ENCODE data around the gene RBM45.
"Not testable (repeated sequence)": the region's sequence is repeated elsewhere in the genome, so short reads cannot be mapped to it uniquely, and the experiment has no call there.

The RBM45 gene

DNA sequence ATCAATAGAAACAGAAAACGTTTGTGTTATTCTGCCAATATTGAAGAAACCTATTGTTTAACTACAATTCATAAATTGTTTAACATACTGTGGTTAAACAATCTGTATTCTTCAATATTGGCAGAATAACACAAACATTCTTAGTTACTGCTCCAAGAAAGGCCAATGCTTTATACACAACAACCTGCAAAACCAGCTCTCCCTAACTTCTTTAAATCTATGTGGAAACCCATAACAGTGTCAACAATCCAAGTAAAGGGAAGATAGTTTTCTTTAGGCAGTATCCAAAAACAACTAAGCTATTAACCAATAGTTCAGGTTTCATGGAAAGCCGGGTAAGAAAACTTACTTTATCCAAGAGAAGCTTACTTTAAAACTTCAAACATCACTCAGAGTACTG is 6.2 kb upstream of the RBM45 start:
- DNase-seq (ENCODE audit: low read depth in 2 of 2, low spot score in 1 of 2) = no peak

DNA sequence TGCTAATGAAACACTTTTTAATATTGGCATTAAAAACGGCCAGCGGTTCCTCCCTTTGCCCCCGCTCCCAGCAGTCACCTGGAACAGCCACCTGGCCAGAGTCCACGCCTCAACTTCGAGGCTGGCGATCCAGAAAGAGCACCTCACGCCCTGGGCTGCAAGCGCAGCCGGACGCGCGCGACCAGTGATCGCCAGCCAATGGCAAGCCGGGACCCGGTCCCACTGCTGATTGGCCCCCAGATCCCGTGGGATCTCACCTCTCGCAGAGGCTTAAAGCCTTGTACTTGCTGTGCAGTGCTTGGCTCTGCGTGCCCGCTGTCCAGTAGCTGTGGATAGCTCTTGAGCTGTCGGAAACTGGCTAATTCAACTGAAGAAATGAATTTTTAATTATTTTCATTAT is 4.1 kb upstream of the RBM45 start:
- DNase-seq (ENCODE audit: low read depth in 2 of 2, low spot score in 1 of 2) = no peak

DNA sequence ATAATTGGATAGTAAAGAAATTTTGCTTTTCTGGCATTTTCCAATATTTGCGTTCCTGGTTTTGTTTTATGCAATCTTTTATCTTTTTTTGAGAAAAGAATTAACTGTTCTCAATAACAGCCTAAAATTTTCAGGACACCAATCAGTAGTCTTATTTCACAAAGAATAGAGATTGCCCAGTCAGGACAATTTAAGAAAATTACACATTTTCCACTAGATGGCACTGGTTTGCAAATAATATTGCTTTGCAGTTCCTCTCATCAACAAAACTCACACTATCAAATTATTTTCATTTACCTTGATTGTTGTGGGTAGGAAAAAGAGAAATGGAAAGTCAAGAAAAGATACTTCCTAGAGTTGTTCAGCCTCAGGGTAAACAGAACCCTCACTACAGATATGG is 2.4 kb upstream of the RBM45 start:
- DNase-seq (ENCODE audit: low read depth in 2 of 2, low spot score in 1 of 2) = no peak

DNA sequence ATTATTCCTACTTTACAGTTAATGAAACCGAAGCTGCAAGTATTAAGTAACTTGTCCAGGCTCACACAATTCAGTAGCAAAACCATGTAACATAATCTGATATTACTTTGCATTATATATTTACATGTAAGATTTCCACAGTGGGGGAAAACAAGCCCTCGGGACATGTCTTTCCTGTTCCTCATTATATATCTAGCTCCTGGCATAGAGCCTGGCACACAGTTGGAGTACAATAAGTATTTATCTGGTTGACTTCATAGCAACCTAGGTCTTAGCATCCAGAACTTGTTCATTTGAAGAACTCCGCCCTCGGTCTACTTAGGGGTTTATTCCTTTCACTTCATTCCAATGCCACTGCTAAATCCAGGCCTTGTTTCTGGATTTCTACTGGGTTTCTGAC is 1.6 kb upstream of the RBM45 start:
- no peak for DNase-seq (ENCODE audit: low read depth in 2 of 2, low spot score in 1 of 2)

DNA sequence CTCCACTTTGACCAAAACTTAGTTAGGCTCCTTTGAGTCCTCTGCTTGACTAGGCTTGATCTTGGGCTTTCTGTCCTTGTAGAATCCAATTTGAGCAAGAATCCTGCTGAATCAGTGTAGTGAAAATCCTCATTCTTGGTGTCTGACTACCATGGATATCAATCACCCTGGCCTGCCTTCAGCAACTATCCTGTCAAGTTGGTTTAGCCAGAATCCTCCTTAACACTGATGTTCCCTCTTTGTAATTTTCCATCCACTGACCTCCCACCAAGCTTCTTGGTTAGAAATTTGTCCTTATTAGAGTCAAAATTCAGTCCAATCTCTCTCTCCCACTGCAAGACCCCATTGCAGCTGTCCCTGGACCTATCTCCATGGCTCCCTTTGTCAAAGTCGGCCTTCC is 494 bp upstream of the RBM45 start:
- DNase-seq (ENCODE audit: low read depth in 2 of 2, low spot score in 1 of 2) = no peak

DNA sequence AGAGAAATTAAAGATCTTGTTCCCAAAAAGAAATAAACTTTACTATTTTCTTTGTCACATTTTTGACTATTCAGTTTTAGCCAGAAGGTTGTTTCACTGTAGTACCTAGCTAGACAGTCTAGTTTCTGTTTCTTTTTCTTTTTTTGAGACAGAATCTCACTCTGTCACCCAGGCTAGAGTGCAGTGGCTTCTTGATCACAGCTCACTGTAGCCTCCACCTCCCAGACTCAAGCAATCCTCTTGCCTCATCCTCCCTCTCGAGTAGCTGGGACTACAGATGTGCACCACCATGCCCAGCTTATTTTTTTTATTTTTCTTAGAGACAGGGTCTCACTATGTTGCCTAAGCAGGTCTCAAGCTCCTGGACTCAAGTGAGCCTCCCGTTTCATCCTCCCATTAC is 2.2 kb downstream of the RBM45 start:
- DNase-seq (ENCODE audit: low read depth in 2 of 2, low spot score in 1 of 2) = no peak

DNA sequence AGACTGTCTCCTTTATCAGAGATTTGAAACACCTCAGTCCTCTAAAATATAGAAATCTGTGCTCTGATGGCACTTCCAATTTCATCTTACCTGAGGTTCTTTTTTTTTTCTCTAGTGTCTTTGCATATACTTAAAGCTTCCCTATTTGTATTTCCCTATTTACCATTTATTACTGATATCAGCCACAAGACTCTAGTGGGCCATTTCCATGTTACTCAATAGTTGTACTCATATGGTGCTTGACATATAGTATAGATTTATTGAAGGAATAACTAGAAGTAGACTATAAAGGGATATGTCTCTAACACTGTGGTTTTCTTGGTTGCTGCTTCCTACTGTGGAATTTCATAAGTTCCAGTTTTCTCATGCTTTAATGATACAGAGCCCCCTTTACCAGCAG is 3.0 kb downstream of the RBM45 start:
- DNase-seq (ENCODE audit: low read depth in 2 of 2, low spot score in 1 of 2) = no peak

DNA sequence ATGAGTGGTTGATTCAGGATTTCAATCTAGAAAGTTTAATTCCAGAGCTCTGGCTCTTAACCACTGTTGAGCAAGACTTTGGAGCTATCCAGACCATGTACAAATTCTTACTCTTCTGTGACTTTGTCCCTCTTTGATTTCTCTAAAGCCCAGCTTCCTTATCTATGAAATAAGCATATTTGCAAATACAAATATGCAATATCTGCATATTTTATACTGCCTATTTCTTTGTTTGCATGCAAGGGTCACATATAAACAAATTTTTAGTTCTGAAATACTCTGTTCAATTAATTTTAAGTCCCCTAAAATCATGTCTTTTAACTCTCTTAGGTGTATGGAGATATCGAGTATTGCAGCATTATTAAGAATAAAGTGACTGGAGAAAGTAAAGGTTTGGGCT is 5.5 kb downstream of the RBM45 start:
- DNase-seq (ENCODE audit: low read depth in 2 of 2, low spot score in 1 of 2) = no peak

DNA sequence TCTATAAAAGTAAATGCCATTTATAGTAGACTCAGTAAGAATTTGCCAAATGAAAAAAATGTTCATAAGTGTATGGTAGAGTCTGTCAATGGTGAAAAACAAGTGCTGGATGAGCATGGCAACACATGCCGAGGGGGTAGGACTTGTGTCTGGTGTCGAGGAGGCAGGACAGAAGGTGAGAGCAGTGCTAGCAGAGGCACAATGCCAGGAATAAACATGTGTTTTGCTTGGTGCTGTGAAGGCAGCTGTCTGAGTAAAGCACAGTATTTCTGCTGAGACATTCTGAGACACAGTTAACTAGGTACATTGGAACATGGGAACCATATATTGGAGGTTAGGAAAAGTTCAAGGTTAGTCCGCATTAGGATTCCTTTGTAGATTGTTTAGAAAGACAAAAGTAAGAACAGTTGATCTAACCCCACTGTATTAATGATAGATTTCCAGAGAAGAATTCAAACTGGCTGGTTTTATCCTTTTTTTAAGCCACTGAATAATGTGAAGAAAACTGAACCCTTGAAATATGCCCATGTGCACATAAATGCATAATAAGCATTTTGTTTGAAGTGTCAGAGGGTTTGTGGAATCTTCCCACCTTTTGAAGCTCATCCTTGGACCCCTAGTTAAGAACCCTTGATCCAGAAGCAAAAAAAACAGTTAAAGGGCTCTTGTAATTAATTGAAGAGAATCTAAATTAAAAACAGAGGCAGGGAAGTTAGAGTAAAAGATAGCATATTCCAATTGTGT is 7.1 kb downstream of the RBM45 start:
- no peak for DNase-seq (ENCODE audit: low read depth in 2 of 2, low spot score in 1 of 2)

DNA sequence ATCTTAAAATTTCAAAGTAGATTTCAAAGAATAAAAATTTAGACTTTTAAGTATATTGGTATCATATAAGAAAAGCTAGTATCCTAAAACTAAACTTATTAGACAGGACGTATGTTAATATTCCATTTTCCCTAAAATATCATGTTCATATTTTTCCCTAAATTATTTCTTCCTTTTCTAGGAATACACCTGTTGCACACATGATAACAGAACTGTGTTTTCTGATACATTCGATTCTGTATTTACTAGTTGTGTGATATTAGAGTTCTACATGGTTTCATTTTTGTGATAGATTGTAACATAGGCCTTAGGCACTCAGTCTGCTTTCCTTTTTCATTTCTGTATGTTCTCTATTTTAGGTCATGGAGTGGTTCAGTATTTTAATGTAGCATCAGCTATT is 10.9 kb downstream of the RBM45 start:
- DNase-seq (ENCODE audit: low read depth in 2 of 2, low spot score in 1 of 2) = no peak

DNA sequence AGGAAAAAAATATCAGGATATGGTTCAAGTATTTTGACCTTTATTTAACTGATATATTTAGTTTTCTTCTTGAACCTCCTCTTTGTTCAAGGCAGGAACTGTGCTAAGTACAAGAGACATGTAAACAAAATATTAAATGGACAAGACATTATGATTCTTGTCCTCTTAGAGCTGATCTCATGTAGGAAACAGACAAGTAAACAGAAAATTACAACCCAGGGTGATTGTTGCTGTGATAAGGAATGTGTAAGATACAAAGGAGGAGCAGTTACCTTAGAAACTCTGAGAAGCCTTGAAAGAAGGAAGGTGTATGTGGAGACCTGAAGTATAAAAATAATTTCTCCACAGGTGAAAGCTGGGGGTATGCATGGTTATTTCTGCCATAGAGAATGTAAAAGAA is 12.9 kb downstream of the RBM45 start:
- DNase-seq (ENCODE audit: low read depth in 2 of 2, low spot score in 1 of 2) = no peak

DNA sequence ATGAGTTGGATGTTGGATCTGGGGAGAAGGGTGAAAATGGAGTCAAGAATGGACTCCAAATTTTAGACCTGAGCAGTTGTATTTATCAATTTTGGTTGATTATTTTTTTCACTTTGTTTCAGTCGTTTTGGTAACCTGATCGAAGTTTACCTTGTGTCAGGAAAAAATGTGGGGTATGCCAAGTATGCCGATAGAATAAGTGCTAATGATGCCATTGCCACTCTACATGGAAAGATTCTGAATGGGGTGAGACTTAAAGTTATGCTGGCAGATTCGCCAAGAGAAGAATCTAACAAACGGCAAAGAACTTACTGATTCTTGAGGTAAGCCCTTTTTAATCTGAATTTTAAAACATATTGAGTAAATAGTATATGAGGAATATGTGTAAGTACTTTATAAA is 13.6 kb downstream of the RBM45 start:
- no peak for DNase-seq (ENCODE audit: low read depth in 2 of 2, low spot score in 1 of 2)

DNA sequence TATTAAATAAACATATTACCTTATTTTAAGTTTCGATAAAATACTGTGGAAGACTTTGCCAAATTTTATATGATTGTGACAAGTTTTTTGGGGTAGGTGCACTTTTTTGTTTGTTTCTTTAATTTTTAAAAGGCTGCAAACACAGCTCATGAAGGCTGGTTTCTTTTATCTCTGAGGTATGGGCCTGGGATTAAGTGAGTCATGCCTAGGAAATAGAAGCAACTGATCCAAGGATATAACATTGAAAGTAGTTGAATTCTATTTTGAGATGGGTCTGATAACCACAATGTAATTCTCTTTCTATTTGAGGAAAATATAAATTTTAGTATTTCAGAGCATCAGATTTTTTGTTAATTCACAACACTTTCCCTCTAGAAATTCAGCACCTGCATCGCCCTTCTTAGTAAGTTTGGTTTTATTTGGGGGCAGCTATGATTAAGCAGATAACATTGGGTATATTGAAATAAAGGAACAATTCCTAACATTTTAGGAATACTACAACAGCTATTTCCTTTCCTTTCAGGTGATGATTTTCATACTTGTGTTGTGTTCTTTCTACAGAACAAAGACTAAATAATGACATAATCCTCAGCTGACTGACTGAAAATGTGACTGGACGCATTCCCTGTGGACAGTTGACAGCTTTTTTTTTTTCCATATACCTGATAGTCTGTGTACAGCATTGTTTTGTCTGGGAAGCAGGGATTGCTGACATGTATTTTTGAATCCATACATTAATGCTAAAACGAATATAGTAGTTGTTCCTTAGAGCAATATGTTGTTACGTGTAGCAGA is 16.8 kb downstream of the RBM45 start:
- DNase-seq (ENCODE audit: low read depth in 2 of 2, low spot score in 1 of 2) = no peak

DNA sequence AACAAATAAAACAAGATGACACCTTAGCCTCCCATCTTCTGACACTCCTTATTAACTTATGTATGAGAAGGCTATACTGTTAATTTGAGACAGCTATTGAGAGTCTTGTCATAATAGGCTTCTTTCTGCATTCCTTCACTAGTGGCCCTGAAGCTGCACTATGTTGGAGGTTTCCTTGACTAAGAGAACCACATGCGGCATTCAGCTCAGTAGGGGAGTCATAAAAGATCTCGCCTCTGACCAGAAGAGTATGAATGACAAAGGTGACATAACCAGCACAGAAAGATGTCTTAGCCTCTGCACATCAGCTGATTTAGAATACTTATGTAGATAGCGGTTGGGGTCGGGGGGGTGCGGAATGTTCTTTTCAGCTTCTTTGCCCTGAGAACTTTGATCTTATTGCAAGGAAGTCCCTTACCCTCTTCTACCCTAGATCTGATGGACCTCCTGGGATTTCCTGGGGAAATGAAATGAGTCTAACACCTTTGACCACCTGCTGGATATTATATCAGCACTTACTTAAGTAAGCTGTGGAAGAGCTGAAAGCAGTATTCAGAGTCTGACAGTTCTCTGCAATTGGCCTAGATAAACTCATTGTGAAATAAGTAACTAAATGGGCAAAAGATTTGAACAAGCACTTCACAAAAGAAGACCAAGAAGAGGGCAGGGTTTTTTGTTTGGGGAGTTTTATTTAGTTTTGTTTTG is 24.2 kb downstream of the RBM45 start:
- no peak for DNase-seq (ENCODE audit: low read depth in 2 of 2, low spot score in 1 of 2)

DNA sequence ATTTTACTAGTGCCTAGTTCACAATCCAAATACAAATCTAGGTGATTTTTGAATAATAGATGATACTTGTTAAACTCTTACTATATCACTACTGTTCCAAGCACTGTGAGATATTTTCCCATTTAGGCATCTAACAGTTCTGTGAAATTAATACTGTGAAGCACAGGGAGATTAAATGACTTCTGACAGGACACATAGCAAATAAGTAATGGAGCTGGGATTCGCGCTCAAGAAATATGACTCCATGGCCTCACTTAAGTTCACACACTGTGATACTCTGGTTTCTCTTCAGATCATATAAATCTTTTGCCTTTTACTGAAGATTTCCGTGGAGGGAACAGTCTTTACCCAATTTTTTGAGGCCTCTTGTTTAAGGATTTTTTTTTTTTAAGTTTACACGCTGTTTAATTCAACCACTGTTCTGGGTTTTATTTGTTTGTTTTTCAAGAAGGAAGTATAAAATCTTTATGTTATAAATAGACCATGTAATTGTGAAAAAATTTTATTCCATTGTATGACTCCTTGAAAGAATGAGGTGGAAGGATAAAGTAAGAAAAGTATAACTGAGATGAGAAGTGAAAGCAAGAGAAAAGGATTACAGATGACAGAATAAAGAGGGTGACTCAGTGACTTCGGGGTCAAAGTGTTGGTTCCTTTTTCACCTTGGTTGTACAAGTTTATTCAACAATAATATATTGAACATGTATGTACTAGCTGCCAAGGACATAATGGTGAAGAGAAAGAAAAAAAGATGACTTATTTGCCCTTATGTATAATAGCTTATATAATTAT is 30.2 kb downstream of the RBM45 start:
- no peak for DNase-seq (ENCODE audit: low read depth in 2 of 2, low spot score in 1 of 2)

DNA sequence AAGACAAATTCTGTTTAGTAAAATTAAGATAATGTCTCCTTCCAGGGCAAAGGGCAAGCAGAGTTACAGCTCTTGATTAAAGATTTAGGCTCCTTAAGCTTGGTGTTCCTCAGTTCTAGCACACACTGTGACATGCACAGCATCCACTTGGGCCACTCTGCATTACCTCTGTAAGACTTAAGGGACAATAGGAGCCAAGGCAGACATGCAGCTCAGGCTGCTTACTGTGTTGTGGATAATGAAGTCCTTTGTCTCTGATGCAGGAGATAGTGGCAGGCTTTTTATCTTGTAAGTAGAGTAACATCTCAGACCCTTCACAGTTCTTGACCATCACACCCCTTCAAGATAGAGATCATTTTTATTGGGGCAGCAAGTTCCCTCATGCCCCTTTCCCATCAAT is 31.2 kb downstream of the RBM45 start:
- DNase-seq (ENCODE audit: low read depth in 2 of 2, low spot score in 1 of 2) = no peak

DNA sequence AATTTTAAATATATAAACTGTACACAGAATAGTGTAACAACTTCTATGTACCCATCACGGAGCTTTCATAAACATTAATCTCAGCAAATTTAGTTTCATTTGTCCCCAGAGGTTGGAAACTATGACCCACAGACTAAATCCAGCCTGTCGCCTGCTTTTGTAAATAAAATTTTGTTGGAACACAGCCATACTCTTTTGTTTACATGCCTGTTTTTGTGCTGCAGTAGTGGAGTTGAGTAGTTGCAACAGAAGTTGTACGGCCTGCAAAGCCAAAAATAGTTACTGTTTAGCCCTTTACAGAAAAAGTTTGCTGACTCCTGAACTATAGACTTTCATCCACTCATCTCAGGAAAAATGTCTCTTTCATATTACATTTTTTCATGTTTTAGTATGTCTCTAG is 39.8 kb downstream of the RBM45 start:
- no peak for DNase-seq (ENCODE audit: low read depth in 2 of 2, low spot score in 1 of 2)

DNA sequence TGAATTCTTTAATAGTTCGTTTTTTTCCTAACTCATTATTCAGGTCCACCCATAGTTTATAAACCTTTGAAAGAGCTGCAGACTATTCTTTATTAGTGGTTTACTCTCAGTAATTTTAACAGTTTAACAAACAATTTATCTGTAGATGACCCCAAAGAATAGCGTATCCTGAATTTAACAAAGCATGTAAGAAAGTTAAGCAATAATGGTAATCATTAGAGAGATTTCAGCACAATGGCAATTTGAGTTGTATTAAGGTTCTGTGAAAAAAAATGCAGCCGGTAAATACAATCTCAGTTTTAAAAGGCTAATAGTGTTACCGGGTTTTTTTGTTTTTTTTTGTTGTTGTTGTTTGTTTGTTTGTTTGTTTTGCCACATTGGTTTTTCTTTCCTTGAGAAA is 40.3 kb downstream of the RBM45 start:
- DNase-seq (ENCODE audit: low read depth in 2 of 2, low spot score in 1 of 2) = no peak

DNA sequence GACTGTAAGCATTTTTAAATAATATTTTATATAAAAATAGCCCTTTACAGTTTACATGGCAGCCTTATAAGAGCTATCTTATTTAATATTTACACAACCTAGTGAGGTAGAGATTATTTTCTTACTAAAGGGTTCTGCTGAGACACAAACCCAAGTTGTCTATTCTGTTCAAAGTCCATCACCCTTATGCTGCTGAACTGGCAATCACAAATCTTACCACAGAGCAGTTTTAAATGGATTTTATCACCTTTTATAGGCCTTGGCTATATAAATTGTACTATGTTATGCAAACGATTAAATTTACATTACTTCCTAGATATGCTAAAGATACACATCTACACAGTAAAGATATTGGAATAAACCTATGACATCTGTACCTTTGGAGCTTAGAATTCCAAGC is 40.7 kb downstream of the RBM45 start:
- DNase-seq (ENCODE audit: low read depth in 2 of 2, low spot score in 1 of 2) = no peak

DNA sequence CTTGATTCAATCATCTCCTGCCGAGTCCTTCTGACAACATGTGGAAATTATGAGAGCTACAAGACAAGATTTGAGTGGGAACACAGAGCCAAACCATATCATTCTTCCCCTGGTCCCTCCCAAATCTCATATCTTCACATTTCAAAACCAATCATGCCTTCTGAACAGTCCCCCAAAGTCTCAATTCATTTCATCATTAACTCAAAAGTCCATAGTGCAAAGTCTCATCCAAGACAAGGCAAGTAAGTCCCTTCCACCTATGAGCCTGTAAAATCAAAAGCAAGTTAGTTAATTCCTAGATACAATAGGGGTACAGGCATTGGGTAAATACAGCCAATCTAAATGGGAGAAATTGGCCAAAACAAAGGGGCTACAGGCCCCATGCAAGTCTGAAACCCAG is 41.6 kb downstream of the RBM45 start:
- DNase-seq (ENCODE audit: low read depth in 2 of 2, low spot score in 1 of 2) = not testable (repeated sequence)

DNA sequence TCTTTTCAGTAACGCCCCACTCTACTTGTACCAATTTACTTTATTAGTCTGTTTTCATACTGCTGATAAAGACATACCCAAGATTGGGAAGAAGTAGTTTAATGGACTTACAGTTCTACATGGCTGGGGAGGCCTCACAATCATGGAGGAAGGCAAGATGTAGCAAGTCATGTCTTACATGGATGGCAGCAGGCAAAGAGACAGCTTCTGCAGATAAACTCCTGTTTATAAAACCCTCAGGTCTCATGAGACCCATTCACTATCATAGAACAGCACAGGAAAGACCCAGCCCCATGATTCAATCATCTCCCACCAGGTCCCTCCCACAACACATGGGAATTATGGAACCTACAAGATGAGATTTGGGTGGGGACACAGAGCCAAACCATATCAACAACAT is 43.3 kb downstream of the RBM45 start:
- DNase-seq (ENCODE audit: low read depth in 2 of 2, low spot score in 1 of 2) = no peak
